Measurements from ENCODE around the gene PTPRT.

DNA sequence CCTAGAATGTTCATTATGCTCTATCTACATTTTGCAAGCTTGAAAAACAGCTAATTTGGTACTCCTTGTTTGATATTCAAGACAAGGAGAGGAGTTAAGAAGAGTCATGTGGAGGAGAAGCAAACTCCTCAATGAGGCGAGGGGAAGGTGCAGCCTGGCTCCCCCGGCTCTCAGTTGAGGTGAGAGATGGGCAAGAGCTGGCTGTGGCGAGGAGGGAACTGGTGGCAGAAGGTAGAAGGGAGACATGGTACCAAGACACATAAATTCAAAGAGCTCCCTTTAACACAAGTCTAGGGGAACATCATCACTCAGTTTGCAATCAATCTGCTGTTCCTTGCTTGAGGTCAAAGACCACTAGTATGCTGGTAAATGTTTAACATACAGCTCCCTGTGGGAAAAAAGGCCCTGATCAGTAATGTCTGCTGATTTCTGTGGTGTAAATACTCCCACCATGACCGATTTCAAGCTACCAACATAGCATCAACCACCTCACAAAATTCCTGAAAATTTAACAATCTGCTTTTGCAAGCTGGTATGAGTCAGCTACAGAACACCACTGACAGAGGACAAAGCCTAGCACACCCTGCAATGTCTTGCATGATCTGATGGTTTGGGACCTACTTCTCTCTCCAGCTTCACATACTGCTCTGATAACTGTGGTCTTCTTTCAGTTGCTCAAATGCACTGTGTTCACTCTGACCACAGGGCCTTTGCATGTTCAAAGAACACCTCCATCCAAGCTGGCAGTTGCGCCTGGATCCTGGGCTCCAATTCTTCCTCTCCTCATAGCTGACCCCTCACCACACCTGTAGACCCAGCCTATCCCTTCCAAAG lies 1055.2 kb downstream of the PTPRT start:
- TF ChIP-seq, protein P1, sequence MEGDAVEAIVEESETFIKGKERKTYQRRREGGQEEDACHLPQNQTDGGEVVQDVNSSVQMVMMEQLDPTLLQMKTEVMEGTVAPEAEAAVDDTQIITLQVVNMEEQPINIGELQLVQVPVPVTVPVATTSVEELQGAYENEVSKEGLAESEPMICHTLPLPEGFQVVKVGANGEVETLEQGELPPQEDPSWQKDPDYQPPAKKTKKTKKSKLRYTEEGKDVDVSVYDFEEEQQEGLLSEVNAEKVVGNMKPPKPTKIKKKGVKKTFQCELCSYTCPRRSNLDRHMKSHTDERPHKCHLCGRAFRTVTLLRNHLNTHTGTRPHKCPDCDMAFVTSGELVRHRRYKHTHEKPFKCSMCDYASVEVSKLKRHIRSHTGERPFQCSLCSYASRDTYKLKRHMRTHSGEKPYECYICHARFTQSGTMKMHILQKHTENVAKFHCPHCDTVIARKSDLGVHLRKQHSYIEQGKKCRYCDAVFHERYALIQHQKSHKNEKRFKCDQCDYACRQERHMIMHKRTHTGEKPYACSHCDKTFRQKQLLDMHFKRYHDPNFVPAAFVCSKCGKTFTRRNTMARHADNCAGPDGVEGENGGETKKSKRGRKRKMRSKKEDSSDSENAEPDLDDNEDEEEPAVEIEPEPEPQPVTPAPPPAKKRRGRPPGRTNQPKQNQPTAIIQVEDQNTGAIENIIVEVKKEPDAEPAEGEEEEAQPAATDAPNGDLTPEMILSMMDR (IDR thresholded peaks at IDR 0.05): no peak
- TF ChIP-seq ZFX (IDR thresholded peaks at IDR 0.05; ENCODE audit: borderline replicate concordance): no peak

All from 22Rv1 (cell line).